ENCODE data around the gene ABCC5. TPM values are rescaled to one million over a fixed set of nuclear protein-coding genes. Genes with fewer than 3 reads are reported as not detected.
"Not testable (repeated sequence)": the region's sequence is repeated elsewhere in the genome, so short reads cannot be mapped to it uniquely, and the experiment has no call there.

The ABCC5 gene
- total RNA-seq, 1 donor = 21.2 TPM

DNA sequence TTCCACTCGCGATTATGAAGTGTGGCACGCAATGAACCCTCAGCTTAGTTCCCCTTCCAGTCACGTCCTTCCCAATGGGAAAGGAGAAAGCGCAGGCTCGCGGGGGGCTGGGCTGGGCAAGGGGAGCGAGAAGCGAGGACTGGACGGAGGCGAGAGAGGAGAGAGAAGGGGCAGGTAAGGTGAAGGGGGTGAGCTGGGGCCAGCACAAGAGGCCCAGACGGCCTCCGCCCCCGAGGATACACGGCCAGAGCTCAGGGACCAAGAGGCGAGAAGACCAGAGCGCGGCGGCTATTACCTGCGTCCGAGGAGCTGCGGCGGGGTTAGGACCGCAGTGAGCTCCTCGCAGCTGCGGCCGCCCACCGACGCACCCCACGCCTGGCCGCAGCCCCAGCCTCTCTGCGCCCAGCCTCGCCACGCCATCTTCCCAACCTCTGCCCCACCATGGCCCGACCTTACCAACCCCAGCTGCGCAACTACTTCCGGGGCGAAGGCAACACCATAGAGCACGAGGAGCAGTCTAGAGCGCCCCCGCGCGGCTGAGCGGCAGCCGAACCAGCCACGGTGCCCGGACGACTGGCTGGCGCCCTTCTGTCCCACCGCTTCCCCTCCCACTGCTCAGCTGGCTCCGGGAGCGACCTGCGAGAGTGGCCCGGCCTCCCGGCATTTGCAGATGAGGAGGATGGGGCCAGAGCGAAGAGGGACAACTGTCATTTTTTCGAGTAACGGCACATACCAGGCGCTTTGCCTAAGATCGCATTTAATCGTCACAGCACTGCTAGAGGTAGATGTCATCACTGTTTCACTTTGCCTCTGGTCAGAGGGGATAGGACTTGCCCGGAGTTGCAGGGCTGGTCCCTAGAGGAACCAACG is 133.0 kb downstream of the ABCC5 start, which contains the start of gene PARL:
Gene PARL, minus strand, starts transcription at position 454 of the 870 bp plus-strand sequence. Its CDS starts 34 bp downstream, at position 420.
- TF ChIP-seq, protein P1, sequence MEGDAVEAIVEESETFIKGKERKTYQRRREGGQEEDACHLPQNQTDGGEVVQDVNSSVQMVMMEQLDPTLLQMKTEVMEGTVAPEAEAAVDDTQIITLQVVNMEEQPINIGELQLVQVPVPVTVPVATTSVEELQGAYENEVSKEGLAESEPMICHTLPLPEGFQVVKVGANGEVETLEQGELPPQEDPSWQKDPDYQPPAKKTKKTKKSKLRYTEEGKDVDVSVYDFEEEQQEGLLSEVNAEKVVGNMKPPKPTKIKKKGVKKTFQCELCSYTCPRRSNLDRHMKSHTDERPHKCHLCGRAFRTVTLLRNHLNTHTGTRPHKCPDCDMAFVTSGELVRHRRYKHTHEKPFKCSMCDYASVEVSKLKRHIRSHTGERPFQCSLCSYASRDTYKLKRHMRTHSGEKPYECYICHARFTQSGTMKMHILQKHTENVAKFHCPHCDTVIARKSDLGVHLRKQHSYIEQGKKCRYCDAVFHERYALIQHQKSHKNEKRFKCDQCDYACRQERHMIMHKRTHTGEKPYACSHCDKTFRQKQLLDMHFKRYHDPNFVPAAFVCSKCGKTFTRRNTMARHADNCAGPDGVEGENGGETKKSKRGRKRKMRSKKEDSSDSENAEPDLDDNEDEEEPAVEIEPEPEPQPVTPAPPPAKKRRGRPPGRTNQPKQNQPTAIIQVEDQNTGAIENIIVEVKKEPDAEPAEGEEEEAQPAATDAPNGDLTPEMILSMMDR (IDR thresholded peaks at IDR 0.05; ENCODE audit: insufficient read depth, low read length) = peak; percentile 93
- peak within 1 kb of the TSS; percentile 97 for H3K4me3 ChIP-seq (ENCODE audit: low read depth, low read length)
- peak; percentile 86 for DNase-seq (ENCODE audit: low read depth)

DNA sequence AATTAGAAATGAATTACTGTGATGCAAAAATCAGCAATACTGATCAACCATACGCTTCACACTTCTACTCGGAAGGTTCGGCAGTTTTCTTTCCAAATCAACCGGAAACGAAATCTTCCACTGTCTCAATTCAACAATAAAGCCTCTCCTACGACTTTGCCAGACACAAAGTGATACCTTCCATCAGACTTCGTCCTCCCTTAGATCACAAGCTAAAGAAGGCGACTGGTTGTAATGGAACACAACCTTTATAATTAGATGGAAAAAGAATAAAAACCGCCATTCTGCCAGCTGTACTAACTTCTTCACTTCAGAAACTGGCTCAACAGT is 133.6 kb downstream of the ABCC5 start:
- no peak for DNase-seq (ENCODE audit: low read depth)
- peak overlapping the region; percentile 97 for H3K4me3 ChIP-seq (ENCODE audit: low read depth, low read length)
- TF ChIP-seq, protein P1 (IDR thresholded peaks at IDR 0.05; ENCODE audit: insufficient read depth, low read length) = no peak

DNA sequence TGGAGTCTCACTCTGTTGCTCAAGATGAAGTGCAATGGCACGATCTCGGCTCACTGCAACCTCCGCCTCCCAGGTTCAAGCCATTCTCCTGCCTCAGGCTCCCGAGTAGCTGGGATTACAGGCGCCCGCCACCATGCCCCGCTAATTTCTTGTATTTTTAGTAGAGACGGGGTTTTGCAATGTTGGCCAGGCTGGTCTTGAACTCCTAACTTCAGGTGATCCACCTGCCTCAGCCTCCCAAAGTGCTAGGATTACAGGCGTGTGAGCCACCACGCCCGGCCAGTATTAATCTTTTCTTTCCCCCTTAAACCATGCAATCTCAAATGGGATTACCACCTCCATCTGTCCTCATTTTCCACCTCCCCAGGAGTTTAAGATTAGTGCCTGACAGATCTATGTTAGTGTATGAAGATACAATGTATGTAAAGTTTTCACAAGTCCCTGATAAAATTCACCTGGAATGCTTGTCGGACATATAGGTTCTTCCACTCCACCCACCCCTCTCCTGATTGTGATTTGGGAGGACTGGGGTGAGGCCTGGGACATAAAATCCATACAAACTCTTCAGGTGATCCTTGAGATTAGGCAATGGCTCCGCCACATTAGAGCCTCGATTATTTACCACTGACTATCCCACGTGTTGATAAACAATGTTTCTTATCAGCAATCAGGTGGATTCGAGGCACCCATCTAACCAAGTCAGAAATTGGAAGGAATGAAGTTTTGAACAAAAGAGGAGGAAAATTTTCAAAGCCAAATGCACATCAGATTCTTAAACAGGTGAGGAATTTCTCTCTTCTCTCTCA is 134.2 kb downstream of the ABCC5 start:
- H3K4me3 ChIP-seq (ENCODE audit: low read depth, low read length) = peak overlapping the region; percentile 97
- no peak for DNase-seq (ENCODE audit: low read depth)
- TF ChIP-seq, protein P1 (IDR thresholded peaks at IDR 0.05; ENCODE audit: insufficient read depth, low read length) = no peak

DNA sequence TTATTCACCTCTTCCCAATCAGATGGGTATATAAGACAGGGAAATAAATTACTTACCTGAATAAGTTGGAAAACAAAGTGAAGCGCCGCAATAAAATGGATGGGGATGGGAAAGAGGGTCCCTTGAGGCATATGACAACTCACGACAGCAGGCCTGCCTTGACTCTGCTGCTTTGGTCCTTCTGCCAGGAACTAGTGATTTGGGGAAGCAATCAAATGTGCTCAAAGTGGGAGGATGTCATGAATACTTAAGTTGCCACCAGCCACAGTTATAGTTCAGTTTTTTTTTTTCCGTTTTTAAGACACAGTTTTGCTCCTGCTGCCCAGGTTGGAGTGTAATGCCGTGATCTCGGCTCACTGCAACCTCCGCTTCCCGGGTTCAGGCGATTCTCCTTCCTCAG is 137.6 kb downstream of the ABCC5 start:
- TF ChIP-seq, protein P1 (IDR thresholded peaks at IDR 0.05; ENCODE audit: insufficient read depth, low read length) = no peak
- no peak for DNase-seq (ENCODE audit: low read depth)
- H3K4me3 ChIP-seq (ENCODE audit: low read depth, low read length) = no peak overlapping the region

DNA sequence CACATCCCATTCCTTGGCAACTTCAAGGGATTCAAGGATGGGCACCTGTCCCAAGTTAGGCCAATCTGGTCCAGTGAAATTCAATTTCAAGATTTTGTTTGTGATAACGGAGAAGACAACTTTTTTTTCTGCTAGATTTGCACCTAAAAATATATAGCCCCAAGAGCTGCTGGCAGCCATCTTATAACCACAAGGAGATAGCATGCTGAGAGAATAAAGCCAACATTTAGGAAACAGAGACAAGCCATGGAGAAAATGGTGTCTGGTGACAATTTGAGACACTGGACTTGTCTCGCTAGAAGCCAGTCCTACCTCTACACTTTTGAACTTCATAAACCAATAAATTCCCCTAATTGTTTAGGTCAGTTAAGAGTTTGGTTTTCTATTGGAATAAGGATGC is 138.4 kb downstream of the ABCC5 start:
- H3K4me3 ChIP-seq (ENCODE audit: low read depth, low read length) = no peak overlapping the region
- TF ChIP-seq, protein P1 (IDR thresholded peaks at IDR 0.05; ENCODE audit: insufficient read depth, low read length) = no peak
- DNase-seq (ENCODE audit: low read depth) = no peak

DNA sequence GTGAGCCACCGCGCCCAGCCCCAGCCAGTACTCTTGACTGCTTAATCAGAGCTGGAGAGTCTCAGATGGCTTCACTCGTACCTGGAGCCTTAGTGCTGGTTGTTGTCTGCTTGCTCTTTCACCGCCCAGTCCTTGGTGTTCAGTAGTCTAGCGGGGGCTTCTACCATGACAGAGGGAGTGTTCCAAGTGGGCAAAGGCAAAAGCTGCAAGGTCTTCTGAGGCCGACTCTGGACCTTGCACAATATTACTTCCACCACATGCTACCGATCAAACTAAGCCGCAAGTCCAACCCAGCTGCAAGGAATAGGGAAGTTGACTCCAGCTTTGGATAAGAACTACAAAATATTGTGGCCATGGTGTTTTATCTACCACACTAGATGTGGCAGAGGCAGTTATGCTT is 139.6 kb downstream of the ABCC5 start:
- DNase-seq (ENCODE audit: low read depth) = no peak
- TF ChIP-seq, protein P1 (IDR thresholded peaks at IDR 0.05; ENCODE audit: insufficient read depth, low read length) = no peak

DNA sequence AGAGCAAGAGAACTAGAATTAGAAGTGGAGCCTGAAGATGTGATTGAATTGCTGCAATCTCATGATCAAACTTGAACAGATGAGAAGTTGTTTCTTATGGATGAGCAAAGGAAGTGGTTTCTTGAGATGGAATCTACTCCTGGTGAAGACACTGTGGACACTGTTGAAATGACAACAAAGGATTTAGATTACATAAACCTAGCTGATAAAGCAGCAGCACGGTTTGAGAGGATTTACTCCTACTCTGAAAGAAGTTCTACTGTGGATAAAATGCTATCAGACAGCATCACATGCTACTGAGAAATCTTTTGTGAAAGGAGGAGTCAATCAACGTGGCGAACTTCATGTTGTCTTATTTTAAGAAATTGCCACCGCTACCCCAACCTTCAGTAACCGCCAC is 140.5 kb downstream of the ABCC5 start:
- DNase-seq (ENCODE audit: low read depth); H3K4me3 ChIP-seq (ENCODE audit: low read depth, low read length): not testable (repeated sequence)

More for the DNA sequence above, 139.6 kb downstream of the ABCC5 start:
- H3K4me3 ChIP-seq (ENCODE audit: low read depth, low read length) = no peak overlapping the region
